GM21619 (cell line): ENCODE measurements around the gene ACADL.
A peak's percentile ranks its signal among the peaks of the same experiment; 100 is the strongest.
"Not testable (repeated sequence)": the region's sequence is repeated elsewhere in the genome, so short reads cannot be mapped to it uniquely, and the experiment has no call there.

Experiments
- ATAC-seq: cut with Tn5 transposase; IDR thresholded peaks from one replicate; pipeline ENCODE4 v1.9.1; 2021; ENCODE audit not compliant: unreplicated experiment

ACADL gene

DNA sequence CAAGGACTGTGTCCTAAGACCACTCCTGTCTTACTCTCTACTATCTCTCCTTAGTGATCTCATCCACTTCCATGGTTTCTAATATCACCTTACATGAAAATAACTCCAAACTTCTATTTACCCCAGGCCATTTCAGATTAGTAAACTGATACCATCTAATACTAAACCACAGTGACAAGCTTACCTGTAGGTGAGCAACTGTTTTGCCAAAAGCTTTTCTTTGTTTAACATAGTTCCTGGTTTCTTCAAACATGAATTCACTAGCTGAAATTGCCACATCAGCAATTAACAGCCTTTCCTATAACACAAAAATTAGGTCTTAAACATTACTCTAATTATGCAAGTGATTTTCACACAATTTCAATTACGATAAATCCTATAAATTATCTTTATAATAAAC is 22.1 kb downstream of the ACADL start:
- ATAC-seq = no peak

DNA sequence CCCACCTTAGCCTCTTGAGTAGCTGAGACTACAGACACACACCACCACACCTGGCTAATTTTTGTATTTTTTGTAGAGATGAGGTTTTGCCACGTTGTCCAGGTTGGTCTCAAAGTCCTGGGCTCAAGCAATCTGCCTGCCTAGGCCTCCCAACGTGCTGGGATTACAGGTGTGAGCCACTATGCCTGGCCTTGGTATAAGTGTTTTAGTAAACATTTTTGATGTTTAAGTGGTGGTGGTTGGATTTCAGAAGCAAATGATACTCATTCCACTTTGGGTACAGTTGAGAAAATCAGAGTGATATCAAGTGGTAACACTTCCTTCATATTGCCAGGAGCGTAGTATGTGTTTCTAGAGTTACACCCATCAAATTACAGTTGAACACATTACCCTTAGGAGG is 25.4 kb downstream of the ACADL start:
- no peak for ATAC-seq

DNA sequence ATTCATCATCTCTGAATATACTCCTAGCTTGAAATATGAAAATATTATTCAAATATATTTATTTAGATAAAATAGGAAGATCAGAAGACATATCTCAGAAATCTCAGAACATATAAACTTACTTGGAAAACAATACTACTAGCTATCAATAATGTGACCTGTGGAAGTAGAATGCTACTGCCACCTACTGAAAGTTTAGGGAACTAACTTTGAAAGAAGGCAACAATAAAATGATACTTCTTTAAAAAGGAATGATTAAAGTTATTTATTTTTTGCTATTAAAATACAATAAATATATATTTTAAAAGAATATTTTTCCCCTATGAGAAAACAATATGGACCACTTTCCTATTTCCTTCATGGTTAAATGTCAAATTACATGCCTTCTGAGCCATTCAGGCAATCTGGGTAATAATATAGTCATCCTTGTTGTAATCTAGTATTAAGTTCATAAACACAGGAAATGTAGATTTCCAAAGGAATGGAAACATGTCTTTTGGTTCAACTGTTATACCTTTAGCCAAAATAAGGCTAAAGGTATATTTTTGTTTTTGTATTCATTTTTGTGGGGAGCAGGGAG is 26.0 kb downstream of the ACADL start:
- ATAC-seq = peak; percentile 36

DNA sequence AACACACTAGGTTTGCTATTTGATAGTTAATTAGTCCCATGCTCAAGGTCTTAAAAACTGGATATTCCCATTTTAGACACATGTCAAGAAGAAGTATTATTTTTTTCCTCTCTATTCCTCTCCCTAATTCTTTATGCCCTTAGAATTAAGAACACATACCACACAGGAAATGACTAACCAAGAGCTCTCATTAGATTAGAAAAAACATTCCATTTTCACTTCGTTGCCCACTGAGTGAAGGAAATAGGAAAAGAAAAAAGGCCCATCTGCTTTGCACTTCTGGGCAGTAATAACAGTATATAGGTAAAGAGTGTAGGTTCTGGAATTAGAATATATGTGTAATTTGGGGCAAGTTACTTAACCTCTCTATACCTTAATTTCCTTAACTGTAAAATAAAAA is 26.9 kb downstream of the ACADL start:
- ATAC-seq = no peak

DNA sequence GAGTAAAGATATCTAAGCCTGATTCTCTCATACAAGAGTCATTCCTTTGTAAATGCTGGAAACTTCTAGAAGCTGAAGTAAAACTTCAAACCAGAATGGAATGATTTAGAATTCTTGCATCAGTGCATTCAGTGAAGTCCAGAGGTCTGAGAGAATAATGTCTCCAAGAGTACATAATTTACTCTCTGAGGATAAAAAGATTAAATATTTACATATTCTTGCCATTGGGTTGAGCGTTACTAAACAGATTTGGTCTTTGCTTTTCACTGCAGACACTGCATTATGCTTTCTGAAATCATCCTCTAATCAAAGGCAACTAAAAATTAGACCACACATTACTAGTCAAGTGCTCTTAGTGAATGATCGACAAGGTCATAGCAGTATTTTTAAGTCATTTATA is 27.5 kb downstream of the ACADL start:
- no peak for ATAC-seq

DNA sequence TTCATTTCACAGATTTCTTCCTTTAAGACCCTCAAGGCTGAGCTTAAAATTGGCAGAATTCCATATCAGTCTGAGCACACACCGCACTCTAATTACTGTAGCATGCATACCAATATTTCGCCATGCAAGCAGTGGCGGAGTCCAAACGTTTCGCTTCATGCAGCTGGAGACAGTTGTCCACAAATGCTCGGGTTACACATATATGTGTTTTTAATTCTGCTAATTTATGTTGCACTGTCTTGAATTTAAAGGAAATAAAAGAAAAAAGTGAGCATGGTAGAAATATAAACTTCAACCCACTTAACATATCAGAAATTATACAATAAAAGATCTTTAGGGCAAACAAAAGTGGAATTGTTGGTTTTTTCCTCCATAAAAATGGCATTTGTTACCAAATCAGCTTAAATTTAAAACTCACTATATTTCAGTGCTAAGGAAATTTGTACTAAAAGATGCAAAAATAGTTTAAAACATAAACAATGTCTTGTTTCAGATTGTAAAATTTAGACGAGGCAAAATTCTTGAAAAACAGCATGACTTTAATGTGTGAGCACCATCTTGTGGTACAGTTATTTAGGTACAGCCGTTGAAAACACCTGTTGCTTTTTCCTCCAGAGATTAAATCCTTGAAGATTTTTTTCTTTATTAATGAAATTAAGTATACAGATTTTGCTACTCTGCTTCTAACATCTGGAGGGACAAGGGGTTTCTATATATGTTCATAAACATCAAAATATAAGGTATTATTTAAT is 30.0 kb downstream of the ACADL start:
- ATAC-seq = peak; percentile 52

DNA sequence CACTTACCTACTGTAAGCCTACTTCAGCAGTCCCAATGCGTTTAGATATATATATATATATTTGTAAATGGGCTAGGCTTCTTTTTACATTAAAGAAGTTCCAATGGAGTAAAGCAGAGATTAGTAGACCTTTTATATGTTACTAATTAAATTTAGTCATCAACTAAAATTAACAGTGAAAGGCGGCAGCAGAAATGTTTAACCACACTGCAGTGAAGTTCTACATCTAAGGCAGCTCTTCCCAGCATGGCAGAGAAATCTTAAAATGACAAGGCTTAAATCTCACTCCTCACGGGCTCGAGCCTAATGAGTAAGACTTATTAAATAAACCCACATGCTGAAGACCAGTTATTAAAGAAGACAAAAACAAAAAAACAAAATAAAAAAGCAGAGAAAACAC is 34.9 kb downstream of the ACADL start:
- ATAC-seq = peak; percentile 59

DNA sequence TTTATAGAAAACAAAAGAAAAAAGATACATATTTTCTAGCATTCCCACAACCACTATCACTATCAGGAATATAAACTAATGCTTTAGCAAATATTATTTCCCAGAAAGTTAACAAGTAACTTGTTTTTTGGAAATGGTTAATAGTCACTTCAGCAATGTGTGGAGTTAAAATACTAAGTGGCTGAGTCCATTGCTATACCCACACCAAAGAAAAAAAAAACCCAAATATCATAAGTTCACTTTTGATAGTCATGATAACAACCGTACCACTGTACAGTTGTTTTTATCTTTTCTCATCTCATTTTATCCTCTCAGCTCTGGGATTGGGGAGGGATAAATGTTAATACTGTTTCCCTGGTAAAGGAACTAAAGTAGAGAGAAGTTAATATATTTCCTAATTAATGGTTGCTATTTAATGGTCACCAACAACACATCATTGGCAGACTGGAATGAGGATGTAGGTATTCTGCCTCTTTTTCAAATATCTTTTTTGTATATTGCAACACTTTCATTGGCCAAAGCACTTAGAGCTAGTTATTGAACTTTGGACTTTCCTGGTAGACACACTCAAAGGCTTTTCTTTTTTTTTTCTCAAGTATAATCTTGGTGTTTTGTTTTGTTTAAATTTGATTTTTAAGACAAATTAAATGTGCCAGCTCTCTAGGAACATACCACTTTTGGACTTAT is 35.7 kb downstream of the ACADL start:
- ATAC-seq = no peak

DNA sequence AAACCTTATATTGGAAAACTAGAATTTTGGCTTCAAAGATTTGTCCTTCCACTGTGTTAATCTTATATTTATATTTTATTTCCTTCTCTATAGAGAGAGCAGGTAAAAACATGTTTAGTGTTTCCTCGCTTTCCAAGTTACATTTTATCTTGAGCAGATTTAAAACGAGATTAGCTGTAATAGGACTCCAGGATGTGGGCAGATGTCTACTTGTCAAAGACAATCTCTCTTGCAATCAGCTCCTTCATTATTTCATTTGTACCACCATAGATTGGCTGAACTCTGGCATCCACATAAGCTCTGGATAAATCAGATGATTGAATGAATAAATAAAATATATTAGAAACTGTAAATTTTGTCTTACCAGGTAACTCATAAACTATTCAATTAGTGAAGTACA is 36.5 kb downstream of the ACADL start:
- ATAC-seq = no peak

DNA sequence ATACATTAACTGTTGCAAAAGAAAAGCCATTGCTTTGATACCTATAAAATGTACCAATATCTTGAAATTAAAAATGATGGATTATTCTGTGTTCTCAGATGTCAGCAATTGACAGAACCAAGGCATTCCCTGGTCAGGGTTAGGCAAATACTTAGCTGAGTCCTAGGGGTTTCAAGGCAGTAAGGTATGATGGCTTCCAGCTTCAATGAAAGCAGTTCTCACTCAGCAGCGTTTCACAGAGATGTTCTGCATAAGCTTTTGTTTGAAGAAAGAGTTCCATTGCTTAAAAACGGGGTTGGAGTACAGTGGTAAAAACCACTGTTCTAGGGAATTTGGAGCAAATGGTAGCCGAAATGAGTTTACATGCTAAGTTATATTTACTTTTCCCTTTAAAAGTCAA is 37.1 kb downstream of the ACADL start:
- no peak for ATAC-seq

DNA sequence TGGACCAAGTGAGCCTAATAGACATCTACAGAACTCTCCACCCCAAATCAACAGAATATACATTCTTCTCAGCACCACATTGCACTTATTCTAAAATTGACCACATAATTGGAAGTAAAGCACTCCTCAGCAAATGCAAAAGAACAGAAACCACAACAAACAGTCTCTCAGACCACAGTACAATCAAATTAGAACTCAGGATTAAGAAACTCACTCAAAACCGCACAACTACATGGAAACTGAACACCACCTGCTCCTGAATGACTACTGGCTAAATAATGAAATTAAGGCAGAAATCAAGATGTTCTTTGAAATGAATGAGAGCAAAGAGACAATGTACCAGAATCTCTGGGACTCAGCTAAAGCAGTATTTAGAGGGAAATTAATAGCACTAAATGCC is 41.3 kb downstream of the ACADL start:
- ATAC-seq = not testable (repeated sequence)

DNA sequence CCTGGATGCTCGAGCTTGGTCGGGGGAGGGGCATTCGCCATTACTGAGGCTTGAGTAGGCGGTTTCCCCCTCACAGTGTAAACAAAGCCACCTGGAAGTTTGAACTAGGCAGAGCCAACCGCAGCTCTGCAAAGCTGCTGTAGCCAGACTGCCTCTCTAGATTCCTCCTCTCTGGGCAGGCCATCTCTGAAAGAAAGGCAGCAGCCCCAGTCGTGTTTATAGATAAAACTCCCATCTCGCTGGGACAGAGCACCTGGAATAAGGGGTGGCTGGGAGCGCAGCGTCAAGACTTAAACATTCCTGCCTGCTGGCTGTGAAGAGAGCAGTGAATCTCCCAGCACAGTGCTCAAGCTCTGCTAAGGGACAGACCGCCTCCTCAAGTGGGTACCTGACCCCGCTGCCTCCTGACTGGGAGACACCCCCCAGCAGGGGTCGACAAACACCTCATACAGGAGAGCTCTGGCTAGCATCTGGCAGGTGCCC is 43.6 kb downstream of the ACADL start:
- ATAC-seq = not testable (repeated sequence)

DNA sequence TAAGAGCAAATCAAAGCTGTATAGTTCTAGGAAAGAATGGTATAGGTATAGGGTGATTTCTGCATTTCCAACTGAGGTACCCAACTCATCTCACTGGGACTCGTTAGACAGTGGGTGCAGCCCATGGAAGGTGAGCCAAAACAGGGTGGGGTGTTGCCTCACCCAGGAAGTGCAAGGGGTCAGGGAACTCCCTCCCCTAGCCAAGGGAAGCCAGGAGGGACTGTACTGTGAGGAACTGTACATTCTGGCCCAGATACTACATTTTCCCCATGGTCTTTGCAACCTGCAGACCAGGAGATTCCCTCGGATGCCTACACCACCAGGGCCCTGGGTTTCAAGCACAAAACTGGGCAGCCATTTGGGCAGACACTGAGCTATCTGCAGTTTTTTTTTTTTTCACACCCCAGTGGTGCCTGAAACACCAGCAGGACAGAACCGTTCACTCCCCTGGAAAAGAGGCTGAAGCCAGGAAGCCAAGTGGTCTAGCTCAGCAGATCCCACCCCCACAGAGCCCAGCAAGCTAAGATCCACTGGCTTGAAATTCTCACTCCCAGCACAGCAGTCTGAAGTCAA is 44.1 kb downstream of the ACADL start:
- not testable (repeated sequence) for ATAC-seq

DNA sequence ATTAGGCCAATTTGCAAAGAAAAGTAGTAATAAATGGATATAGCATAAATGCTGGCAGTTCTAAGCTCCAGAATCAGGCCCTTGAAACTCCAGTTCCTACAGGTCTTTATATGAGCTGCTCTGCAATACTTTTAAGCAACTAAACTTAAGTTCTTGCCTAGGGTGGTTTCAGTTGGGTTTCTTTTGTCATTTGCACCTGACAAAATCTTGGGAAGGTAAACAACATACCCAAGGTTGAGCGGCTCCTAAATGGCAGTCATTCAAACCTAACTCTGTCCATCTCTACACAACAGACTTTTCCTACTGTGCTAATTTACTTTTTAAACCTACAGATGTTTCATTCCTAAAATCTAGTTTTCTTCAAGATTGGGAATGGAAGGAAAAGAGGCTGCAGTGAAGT is 44.8 kb downstream of the ACADL start:
- no peak for ATAC-seq

DNA sequence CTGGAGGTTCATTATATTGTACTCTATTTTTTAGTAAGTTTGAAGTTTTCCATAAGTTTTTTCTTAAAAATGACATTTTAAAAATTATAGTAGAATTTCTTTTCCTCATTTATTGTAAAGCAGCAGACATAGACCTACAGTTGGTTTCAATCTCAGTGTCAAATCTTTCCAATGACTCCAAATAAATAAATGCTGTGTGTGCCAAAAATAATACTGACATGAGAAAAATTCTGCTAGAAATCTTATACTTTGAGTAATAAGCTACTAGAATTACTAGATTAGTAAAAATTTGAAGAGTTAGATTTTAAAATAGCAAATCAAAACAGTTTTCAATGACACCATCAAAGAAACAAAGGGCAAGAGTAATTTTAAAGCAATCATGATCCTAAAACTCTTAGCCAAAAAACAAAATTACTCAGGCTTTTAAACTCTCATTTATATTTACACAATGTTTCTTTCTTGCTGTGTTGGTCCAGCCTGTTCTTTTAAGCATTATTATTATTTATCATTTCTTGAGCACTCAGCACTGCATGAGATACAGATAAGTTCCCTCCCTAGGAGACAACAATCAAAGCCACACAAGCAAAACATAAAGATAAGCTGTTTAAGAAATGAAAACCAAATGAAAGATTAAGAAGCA is 45.8 kb downstream of the ACADL start:
- no peak for ATAC-seq

DNA sequence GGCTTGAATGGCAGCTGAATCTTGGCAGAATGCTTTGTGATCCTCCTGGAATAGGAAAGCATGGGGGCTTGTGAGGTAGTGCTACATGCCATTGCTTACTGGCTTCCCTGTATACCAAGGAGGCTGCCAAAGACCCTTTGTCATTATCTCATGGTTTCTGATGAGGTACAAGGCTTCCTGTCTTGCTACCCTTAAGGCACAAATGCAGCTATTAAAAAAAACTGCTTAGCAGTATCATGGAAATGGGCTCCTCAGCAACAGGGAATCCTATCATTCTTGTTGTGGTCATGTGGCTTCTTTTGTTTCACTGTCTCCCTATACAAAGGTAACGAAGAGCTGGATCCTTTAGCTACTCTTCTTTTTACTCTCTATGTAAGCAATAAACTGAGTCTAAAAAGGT is 47.5 kb downstream of the ACADL start:
- ATAC-seq = no peak

DNA sequence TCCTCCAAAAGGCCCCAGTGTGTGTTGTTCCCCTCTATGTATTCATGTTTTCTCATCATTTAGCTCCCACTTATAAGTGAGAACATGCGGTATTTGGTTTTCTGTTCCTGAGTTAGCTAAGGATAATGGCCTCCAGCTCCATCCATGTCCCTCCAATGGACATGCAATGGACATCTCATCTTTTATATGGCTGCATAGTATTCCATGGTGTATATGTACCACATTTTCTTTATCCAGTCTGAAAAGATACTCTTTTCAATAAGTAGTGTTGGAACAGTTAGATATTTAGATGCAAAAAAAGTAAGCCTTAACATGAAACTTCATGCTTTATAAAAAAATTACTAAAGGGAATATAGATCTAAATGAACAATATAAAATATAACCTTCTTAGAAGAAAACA is 48.1 kb downstream of the ACADL start:
- not testable (repeated sequence) for ATAC-seq

DNA sequence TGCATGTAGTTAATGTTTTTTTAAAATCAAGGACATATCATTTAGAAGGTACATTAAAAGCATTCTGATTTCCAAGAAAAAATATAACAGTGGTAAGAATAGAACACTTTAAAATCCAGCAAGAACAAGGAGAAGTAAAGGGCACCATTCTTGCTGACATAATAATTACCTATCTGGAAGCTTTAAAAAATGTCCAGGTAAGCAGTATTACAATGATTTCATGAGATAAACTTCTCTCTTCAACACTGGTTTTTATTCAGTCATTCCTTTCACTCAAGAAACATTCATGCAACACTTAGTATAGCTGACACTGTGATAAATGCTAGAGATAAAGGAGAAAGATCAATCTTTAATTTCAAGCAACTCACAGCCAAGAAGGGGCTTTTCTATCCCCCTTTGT is 51.2 kb downstream of the ACADL start:
- no peak for ATAC-seq

DNA sequence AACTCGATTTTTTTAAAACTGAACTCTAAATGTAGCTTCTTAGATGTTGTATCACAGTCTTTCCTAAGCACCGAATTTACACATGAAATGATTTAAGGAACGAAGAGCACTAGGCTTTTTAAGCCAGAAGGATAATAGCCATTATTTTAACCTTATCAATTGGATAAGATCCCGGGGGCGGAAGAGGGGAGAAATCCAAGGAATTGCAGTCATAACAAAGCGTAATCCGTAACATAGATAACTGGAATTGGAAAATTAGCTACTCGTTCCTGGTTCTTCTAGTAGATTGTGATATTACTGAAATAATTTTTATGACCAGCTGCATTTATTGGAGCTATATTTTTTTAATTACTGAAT is 53.0 kb downstream of the ACADL start:
- no peak for ATAC-seq

DNA sequence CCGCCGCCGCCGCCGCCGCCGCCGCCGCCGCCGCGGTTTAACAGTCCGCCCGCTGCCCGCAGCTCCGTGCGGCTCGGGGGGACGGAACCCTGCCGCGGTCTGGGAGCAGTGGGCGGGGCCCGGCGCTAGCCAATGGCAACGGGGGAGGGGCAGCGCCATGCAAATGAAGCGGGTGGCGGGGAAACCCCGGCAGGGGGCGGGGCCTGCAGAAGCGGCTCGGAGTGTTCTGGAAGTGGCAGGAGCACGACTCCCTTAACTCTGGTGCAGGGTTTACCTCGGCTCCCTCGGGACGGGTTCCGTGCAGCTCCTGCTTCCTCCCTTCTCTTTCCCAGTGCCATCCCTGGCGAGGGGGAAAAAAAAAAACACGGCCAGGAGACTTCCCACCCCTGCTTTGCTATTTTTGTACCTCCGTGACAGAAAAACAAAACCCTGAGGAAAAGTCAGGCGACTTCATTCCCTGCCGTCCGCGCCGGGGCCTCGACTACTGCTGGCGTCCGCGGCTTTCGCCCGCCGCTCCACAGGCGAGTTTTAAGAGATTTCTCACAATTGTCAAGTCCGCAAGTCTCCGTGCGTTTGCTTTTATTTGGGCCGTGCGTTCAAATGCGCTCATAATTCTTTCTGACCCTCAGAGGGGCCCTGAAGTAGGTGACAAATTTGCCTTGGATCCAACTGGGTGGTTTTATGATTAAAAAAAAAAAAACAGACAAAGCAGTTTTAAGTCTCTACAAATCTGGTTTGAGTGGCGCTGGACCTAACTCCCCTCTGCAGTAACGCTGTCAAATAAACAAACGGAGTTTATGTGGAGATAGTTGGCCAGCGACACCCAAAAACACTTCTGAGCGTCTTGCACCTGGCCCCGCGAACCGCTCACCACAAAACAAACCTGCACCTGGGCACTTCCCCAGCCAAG is 53.7 kb downstream of the ACADL start, which contains the start of gene KANSL1L:
Gene KANSL1L, minus strand, starts transcription at position 101 of the 910 bp plus-strand sequence. CDS start 16,827 bp downstream, outside the sequence.
- ATAC-seq = peak; percentile 66
